Dermis lymphatic vessel endothelial cell (primary cell): ENCODE measurements around the gene GAN. TPM values are rescaled to one million over a fixed set of nuclear protein-coding genes. Genes with fewer than 3 reads are reported as not detected.

ENCODE experiments used
- total RNA-seq: library from RNA; depleted of rRNA; stranded (reverse); fragments of >200 nt; gene quantifications from 2 replicates; pipeline ENCODE4 v1.2.1, GENCODE V29; 2014

The GAN gene, protein sequence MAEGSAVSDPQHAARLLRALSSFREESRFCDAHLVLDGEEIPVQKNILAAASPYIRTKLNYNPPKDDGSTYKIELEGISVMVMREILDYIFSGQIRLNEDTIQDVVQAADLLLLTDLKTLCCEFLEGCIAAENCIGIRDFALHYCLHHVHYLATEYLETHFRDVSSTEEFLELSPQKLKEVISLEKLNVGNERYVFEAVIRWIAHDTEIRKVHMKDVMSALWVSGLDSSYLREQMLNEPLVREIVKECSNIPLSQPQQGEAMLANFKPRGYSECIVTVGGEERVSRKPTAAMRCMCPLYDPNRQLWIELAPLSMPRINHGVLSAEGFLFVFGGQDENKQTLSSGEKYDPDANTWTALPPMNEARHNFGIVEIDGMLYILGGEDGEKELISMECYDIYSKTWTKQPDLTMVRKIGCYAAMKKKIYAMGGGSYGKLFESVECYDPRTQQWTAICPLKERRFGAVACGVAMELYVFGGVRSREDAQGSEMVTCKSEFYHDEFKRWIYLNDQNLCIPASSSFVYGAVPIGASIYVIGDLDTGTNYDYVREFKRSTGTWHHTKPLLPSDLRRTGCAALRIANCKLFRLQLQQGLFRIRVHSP
- 5.4 and 7.0 TPM in 2 replicates for total RNA-seq

GRCh38 chr16:81314603-81315270 is at the start of gene GAN:
GAN (plus strand) TSS chr16:81314962; CDS start chr16:81315114, 152 bp downstream.

Other genes with a start within 250 kb of the GAN start
- gene C16orf46, start 237.7 kb upstream of the GAN start, total RNA-seq = 0.26 and 0.54 TPM in 2 replicates
- 11.2 and 13.4 TPM in 2 replicates for gene GCSH, start 218.6 kb upstream of the GAN start, total RNA-seq
- not detected in 2 replicates for gene BCO1, start 76.3 kb upstream of the GAN start, total RNA-seq
- 6.2 and 7.2 TPM in 2 replicates for gene CMIP, start 129.8 kb downstream of the GAN start, total RNA-seq